CD4-positive, CD25-positive, alpha-beta regulatory T cell (primary cell): Measurements from ENCODE around the gene TRPM6. TPM values are rescaled to one million over a fixed set of nuclear protein-coding genes. Genes with fewer than 3 reads are reported as not detected.

Source experiments
- ATAC-seq, 2 donors: fragments of 150-1000 bp; cut with Tn5 transposase; one replicate each; pipeline ENCODE4 v1.10.0; 2021; ENCODE audit warnings: low read depth in 2 of 2, moderate number of reproducible peaks in 2 of 2, moderate library complexity in 1 of 2
- DNase-seq, 3 donors: peaks; one replicate each; pipeline versions ENCODE4 v3.0.0 to v3.0.0-alpha.2; 2012 to 2022; ENCODE audit warnings: mixed read lengths in 1 of 3
- H3K27ac ChIP-seq: one replicate; pipeline ENCODE4 v1.7.0; 2013; ENCODE audit warnings: mild to moderate bottlenecking, low read length; ENCODE audit not compliant: insufficient read depth, poor library complexity, severe bottlenecking
- H3K27me3 ChIP-seq: one replicate; pipeline ENCODE4 v1.7.0; 2013; ENCODE audit warnings: low read length; ENCODE audit not compliant: control insufficient read depth, insufficient read depth
- H3K36me3 ChIP-seq: one replicate; pipeline ENCODE4 v1.7.0; 2013; ENCODE audit warnings: mild to moderate bottlenecking, low read length, moderate library complexity; ENCODE audit not compliant: control insufficient read depth, insufficient read depth
- H3K4me1 ChIP-seq: 2 replicates; pipeline ENCODE4 v1.7.0; 2013; ENCODE audit warnings: mild to moderate bottlenecking, low read length; ENCODE audit not compliant: insufficient read depth, control insufficient read depth, poor library complexity, severe bottlenecking
- H3K4me3 ChIP-seq: one replicate; pipeline ENCODE4 v1.7.0; 2013; ENCODE audit warnings: low read depth, mild to moderate bottlenecking, low read length, moderate library complexity
- H3K9me3 ChIP-seq, 2 experiments: 1 replicate in 1 of 2; 2 replicates in 1 of 2; pipeline ENCODE4 v1.7.0; 2013; ENCODE audit warnings: low read length in 2 of 2, mild to moderate bottlenecking in 1 of 2, moderate library complexity in 1 of 2; ENCODE audit not compliant: control insufficient read depth in 2 of 2
- H3K27ac Mint-ChIP-seq, 3 donors: one replicate each; pipeline ENCODE4 v1.8.0; 2020 to 2022; ENCODE audit warnings: mild to moderate bottlenecking in 3 of 3, mixed read lengths in 3 of 3, moderate library complexity in 2 of 3
- H3K27me3 Mint-ChIP-seq: one replicate; pipeline ENCODE4 v1.8.0; 2022; ENCODE audit warnings: mild to moderate bottlenecking, mixed read lengths
- H3K36me3 Mint-ChIP-seq: one replicate; pipeline ENCODE4 v1.8.0; 2020; ENCODE audit warnings: mixed read lengths
- H3K4me1 Mint-ChIP-seq, 4 donors: one replicate each; pipeline ENCODE4 v1.8.0; 2020 to 2022; ENCODE audit warnings: mixed read lengths in 4 of 4, mild to moderate bottlenecking in 1 of 4
- H3K4me3 Mint-ChIP-seq, 4 donors: one replicate each; pipeline ENCODE4 v1.8.0; 2020 to 2022; ENCODE audit warnings: mild to moderate bottlenecking in 4 of 4, mixed read lengths in 4 of 4, moderate library complexity in 3 of 4
- H3K9me3 Mint-ChIP-seq, 7 donors: one replicate each; pipeline ENCODE4 v1.8.0; 2020 to 2022; ENCODE audit warnings: mixed read lengths in 7 of 7, mild to moderate bottlenecking in 3 of 7, moderate library complexity in 2 of 7
- polyA plus RNA-seq, 4 donors: library from polyadenylated mRNA; unstranded; fragments of 300-500 nt; fragmentation: Illumina TruSeq; gene quantifications; one replicate each; pipeline ENCODE4 v1.2.3, GENCODE V29; 2021
- total RNA-seq: library from RNA; stranded (reverse); gene quantifications from one replicate; pipeline ENCODE4 v1.2.3, GENCODE V29; 2022

TRPM6 gene
- total and polyA plus RNA-seq, 5 donors from 2014 or later = 0.17 TPM; not detected in 4

DNA sequence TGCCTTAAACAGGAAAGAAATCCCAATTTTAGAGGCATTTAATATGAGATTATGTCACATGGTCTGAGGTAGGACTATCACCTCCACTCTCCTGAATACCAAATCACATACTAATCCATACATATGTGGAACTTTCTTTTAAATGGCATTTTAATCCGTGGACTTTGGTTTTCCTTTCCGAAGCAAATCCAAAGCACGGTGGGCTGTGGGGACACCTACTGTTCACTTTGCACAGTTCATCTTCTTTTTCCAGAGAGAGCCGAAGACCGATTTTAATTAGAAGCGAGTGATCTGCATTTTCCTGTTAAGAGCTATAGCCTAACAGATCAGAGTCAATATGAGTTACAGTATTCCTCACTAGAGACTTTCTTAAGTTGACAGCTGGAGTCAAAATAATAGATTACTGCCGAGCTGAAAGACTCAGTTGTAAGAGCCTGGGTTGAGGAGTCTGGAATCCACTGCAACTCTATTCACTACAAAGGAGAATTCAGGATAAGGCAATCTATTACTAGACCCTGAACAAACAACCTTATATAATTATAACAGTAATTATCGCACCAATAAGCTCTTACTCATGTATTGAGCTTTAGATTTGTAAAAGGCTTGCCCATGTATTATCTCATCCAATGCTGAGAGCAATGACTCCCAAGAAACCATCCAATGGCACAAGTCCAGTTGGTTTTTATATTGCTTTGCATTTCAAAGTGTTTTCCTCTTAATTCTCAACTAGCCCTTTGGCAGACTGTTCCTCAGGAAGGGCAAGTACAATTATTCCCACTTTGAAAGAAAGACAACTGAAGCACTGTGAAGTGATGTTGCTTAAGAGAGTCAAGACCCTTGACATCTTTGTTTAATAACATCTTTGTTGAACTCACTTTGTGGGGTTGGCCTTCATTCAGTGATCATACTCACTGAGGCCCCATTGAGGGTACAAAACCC lies 144.7 kb downstream of the TRPM6 start:
- ATAC-seq = no peak
- Histone ChIP-seq H3K36me3 (no peaks in the 10 kb centered on the region), H3K4me3 (no peak overlapping the region), H3K4me1 (no peaks in the 10 kb centered on the region), H3K27ac (no peak overlapping the region), H3K27me3 (peaks cover 13% of the 10 kb centered on the region), H3K9me3 (no peaks in the 10 kb centered on the region)
- DNase-seq = peak in 1 of 3 donors; percentile 6
- H3K9me3 Mint-ChIP-seq = no peaks in the 10 kb centered on the region
- H3K4me3 Mint-ChIP-seq = no peak overlapping the region
- H3K27me3 Mint-ChIP-seq = peaks cover 25% of the 10 kb centered on the region
- H3K36me3 Mint-ChIP-seq = no peaks in the 10 kb centered on the region
- H3K4me1 Mint-ChIP-seq = peaks cover 0 to 2% (median under 1%) of the 10 kb centered on the region in 4 donors
- H3K27ac Mint-ChIP-seq = no peak overlapping the region

DNA sequence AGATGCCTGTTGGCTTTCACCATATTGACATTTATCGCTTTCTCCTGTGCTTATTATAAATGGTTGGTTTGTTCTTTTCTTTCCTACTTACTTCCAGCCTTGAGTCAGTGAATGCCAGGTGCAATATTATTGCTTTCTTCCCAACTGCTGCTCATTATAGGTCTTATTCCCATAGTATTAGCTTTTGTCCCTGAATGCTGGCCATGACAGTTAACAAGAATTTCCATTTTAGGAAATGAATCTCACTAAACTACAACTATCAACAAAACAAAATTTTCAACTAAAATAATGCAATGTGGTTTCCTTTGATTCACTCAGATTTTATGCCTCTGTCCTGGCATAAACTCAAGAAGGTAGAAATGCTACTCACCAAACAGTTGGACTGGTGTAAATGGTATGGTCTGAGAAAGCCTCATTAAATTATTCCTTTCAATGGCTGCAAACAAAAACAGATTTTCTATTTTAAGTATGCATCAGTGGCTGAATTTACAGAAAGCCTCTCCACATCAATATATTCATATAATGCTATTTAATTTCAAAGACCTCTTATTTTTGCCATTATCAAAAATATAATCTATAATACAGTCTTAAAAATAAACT lies 145.4 kb downstream of the TRPM6 start:
- Histone ChIP-seq H3K4me1 (no peaks in the 10 kb centered on the region), H3K27me3 (peaks cover 13% of the 10 kb centered on the region), H3K4me3 (no peak overlapping the region), H3K27ac (no peak overlapping the region), H3K9me3 (no peaks in the 10 kb centered on the region), H3K36me3 (no peaks in the 10 kb centered on the region)
- ATAC-seq = no peak
- H3K27me3 Mint-ChIP-seq = peaks cover 26% of the 10 kb centered on the region
- H3K27ac Mint-ChIP-seq = no peak overlapping the region
- no peak for DNase-seq
- H3K4me3 Mint-ChIP-seq = no peak overlapping the region
- no peaks in the 10 kb centered on the region for H3K9me3 Mint-ChIP-seq
- H3K4me1 Mint-ChIP-seq = peaks cover 0 to 2% (median under 1%) of the 10 kb centered on the region in 4 donors
- no peaks in the 10 kb centered on the region for H3K36me3 Mint-ChIP-seq

GRCh38 chr9:74736646-74737045 lies 151.1 kb downstream of the TRPM6 start:
- Histone ChIP-seq H3K4me3 (no peak overlapping the region), H3K27me3 (peaks cover 6% of the 10 kb centered on the region), H3K9me3 (no peaks in the 10 kb centered on the region), H3K27ac (no peak overlapping the region), H3K4me1 (no peaks in the 10 kb centered on the region), H3K36me3 (no peaks in the 10 kb centered on the region)
- Mint-ChIP-seq H3K27me3 (peaks cover 16% of the 10 kb centered on the region), H3K36me3 (no peaks in the 10 kb centered on the region), H3K4me3 (no peak overlapping the region), H3K9me3 (no peaks in the 10 kb centered on the region), H3K27ac (no peak overlapping the region), H3K4me1 (no peaks in the 10 kb centered on the region)
- no peak for DNase-seq
- no peak for ATAC-seq

- no peaks in the 10 kb centered on the region for H3K9me3 Mint-ChIP-seq
- no peak overlapping the region for H3K4me3 ChIP-seq
- H3K36me3 ChIP-seq = no peaks in the 10 kb centered on the region
- H3K9me3 ChIP-seq = no peaks in the 10 kb centered on the region
- no peak overlapping the region for H3K27ac ChIP-seq
- ATAC-seq = no peak
- no peaks in the 10 kb centered on the region for H3K4me1 Mint-ChIP-seq
- no peaks in the 10 kb centered on the region for H3K4me1 ChIP-seq
- H3K4me3 Mint-ChIP-seq = no peak overlapping the region
- DNase-seq = no peak
- H3K27me3 Mint-ChIP-seq = peaks cover 9% of the 10 kb centered on the region
- H3K27ac Mint-ChIP-seq = no peak overlapping the region
- H3K36me3 Mint-ChIP-seq = no peaks in the 10 kb centered on the region
- peaks cover 4% of the 10 kb centered on the region for H3K27me3 ChIP-seq
Measured at GRCh38 chr9:74735761-74736160, 152.0 kb downstream of the TRPM6 start.

- ATAC-seq (no peak), DNase-seq (no peak)
- H3K4me1 Mint-ChIP-seq = no peaks in the 10 kb centered on the region
- Histone ChIP-seq H3K9me3 (no peaks in the 10 kb centered on the region), H3K4me3 (no peak overlapping the region), H3K27me3 (no peaks in the 10 kb centered on the region), H3K4me1 (no peaks in the 10 kb centered on the region), H3K27ac (no peak overlapping the region), H3K36me3 (no peaks in the 10 kb centered on the region)
- no peaks in the 10 kb centered on the region for H3K36me3 Mint-ChIP-seq
- peaks cover 0 to 2% (median 0%) of the 10 kb centered on the region in 7 donors for H3K9me3 Mint-ChIP-seq
- H3K27me3 Mint-ChIP-seq = peaks cover 4% of the 10 kb centered on the region
- H3K27ac Mint-ChIP-seq = no peak overlapping the region
- H3K4me3 Mint-ChIP-seq = peak overlapping the region in 1 of 4 donors; percentile 77
Measured at GRCh38 chr9:74729136-74729695, 158.5 kb downstream of the TRPM6 start.

DNA sequence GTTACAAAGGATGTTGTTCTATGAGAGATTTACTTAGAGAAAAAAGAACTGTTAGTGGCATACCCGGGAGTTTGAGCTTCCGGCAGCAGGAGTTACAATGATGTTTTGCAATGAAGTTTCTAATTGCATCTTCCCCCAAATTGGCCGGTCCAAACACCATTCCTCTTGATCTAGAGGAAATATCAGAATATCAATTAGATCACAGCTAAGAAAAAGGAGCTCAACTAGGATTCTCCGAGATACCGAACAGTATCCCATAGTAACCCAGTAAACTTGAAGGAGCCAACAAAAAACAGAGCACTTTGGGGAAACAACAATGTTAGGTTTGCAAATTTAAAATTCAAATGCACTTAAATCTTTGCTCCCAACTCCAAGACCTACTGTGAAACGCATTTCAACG lies 159.5 kb downstream of the TRPM6 start:
- ATAC-seq (no peak), DNase-seq (no peak)
- Mint-ChIP-seq H3K36me3 (no peaks in the 10 kb centered on the region), H3K27ac (no peak overlapping the region), H3K4me3 (no peak overlapping the region), H3K27me3 (peaks cover 4% of the 10 kb centered on the region), H3K4me1 (no peaks in the 10 kb centered on the region), H3K9me3 (peaks cover 0 to 2% (median 0%) of the 10 kb centered on the region in 7 donors)
- no peaks in the 10 kb centered on the region for H3K27me3 ChIP-seq
- no peaks in the 10 kb centered on the region for H3K36me3 ChIP-seq
- no peak overlapping the region for H3K27ac ChIP-seq
- H3K4me3 ChIP-seq = no peak overlapping the region
- no peaks in the 10 kb centered on the region for H3K9me3 ChIP-seq
- no peaks in the 10 kb centered on the region for H3K4me1 ChIP-seq

DNA sequence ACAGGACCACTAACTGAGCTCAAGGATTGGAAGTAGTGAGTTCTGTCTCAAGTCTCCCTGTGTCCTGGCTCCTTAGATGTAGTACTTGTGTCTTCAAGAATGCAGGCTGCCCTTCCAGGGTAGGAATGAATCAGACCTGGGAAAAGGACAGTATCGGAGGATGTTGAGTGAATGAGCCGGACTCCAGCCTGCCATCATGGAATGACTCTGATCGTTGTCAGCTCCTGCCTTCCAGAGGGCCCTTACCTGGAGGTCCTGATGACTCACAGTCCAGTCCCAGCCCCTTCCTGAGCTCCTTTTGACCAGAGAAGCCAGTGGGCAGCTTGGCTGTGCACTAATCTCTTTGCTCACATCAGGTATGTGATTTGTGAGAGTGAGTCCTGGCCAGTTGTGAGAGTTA lies 161.1 kb downstream of the TRPM6 start:
- Histone ChIP-seq H3K4me3 (no peak overlapping the region), H3K36me3 (no peaks in the 10 kb centered on the region), H3K9me3 (no peaks in the 10 kb centered on the region), H3K27me3 (no peaks in the 10 kb centered on the region), H3K4me1 (no peaks in the 10 kb centered on the region), H3K27ac (no peak overlapping the region)
- Mint-ChIP-seq H3K27ac (no peak overlapping the region), H3K4me3 (no peak overlapping the region), H3K36me3 (no peaks in the 10 kb centered on the region), H3K9me3 (peaks cover 0 to 4% (median 0%) of the 10 kb centered on the region in 7 donors), H3K4me1 (no peaks in the 10 kb centered on the region), H3K27me3 (peaks cover 4% of the 10 kb centered on the region)
- DNase-seq = no peak
- ATAC-seq = no peak
